GM18508 (cell line): ENCODE data around the gene CCDC102B.
"Not testable (repeated sequence)": the region's sequence is repeated elsewhere in the genome, so short reads cannot be mapped to it uniquely, and the experiment has no call there.

Experiments
- ATAC-seq: cut with Tn5 transposase; IDR thresholded peaks from one replicate; pipeline ENCODE4 v1.9.1; 2021; ENCODE audit warnings: moderate number of reproducible peaks; ENCODE audit not compliant: insufficient read depth, unreplicated experiment

The CCDC102B gene

DNA sequence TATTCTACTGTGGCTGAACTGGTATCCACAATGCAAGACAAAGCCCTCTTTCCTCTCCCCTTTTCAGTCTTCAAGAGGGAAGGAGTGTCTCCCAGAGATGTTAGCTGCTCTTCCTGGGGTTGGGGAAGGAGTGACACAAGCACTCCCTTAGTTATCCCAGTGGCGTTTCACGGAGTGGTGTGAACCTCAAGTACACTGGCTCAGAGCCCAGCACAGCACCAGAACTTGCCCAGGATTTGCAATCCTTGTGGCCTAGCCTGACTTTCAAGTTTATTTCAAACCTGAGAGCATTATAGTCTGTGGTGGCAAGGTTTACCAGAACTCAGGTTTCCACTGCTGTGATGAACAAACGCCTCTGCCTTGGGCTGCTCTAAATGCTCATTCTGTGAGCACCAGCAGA lies 162.5 kb downstream of the CCDC102B start:
- ATAC-seq: no peak

DNA sequence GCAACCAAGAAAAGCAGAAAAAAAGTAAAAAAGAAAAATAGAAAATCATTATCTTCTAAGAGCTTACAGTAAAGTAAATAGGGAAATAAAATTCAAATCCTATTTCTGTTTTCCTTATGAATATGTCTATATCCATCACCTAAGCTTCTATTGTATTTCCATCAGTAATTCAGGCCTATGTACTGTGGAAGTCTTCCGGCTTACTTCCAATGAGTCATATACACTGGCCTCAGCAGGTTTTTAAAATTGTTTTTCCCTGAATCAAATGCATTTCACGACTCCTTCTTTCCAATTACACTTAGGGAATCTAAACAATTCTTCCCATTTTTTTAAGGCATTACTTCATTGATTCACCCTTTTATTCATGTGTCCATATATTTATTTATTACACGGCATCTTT lies 164.7 kb downstream of the CCDC102B start:
- ATAC-seq: no peak

DNA sequence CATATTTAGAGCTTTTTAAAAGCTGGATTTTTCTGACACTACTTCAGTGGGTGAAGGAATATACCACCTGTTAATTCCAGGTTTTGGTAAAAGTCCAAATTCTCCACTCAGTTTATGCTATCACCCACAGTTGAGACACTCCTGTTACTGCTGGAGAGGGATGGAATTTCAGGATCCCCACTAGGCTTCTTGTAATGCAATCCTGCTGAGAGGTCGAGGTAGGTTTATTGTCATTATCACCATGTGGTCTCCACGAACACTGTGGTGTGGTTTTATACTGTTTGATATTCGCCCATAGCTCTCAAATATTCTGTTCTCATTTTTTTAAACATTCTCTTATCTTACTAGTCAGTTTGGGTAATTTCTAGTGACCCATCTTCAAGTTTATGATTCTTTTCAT lies 167.9 kb downstream of the CCDC102B start:
- ATAC-seq: no peak

DNA sequence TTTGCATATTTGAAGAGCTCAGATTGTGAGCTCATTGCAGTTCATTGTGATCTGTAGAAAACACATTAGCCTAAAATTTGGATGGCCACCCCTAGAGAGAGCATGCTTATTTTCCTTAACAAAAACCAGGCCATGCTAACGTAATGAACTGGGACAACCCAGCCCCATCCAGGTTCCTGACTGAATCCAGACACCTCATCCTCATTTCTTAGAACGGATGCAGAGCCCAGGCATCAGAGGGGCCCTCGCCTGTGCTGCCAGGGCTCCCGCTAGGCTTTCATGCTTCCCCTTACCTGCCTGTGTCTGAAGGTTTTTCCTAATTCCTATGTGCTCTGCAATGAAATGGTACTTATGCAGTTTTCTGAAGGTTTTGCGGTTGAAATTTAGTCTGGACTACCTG lies 171.1 kb downstream of the CCDC102B start:
- no peak for ATAC-seq

DNA sequence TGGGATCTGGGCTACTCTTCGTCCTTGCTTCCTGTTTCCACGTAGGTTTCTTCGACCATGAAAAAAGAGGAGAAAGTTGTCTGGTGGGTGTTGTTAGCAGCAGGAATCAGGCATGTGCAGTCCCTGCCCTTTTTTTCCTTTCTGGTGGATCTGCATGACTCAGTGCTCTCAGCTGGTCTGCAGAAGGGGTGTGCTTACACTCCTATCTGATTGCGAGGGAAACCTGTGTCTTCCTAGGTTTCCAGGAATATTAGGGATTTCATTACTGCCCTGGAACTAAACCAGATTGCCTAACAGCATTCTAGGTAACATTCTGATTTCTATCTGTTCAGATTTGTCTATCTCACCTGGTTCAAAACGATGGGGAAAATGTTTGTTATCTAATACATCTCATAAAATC lies 174.3 kb downstream of the CCDC102B start:
- no peak for ATAC-seq

DNA sequence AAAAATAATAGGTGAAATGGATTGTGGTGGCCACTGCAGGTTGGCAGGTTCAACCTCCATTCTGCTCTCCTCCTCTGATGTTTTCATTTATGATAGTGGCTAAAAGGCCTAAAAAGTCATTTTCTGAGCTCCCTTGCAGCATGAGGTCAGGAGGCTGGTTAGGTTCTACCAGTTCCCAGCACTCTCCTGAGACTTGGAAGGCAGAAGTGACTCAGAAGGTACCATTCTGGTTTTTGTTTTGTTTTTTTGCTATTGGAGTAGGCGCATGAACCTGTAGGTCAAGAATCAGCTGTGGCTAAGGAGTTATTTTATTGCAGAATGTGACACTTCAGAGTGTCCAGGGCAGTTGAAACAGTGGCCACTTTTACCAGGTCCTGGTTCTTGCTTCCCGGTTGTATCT lies 181.9 kb downstream of the CCDC102B start:
- ATAC-seq: no peak

DNA sequence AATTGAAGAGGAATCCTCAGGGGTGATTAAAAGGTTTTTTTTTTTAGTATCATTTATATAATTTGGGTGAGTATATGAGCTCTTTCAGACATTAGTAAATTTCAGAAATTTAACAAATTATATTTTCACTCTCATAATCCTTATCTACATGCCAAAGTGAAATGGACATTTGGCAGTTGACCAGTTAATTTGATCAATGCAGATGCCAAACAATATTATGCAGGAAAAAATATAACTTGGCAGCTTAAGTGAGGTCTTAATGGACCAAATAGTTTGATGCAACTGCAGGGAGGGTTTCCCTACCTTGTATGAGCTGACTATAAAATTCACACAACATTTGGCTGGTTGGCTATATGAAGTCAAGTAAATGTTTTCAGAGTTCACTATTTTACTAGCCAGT lies 185.2 kb downstream of the CCDC102B start:
- no peak for ATAC-seq

DNA sequence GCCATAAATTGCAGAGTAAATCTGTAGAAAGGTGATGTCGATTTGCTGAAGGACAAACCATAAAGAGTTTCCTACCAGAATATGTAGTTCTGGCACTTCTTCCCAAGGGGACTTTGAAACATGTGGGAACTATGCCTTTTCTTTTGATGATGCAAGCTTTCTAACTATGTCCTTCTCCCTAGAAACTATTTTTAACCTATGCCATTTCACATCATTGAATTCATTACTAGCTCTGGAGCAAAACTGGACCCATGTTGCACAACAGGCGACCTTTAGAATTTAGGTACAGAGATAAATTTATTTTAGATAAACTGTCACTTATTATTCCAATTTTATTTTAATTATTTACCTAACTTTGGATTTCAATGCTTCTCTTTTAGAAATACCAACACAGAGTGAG lies 186.5 kb downstream of the CCDC102B start:
- no peak for ATAC-seq

DNA sequence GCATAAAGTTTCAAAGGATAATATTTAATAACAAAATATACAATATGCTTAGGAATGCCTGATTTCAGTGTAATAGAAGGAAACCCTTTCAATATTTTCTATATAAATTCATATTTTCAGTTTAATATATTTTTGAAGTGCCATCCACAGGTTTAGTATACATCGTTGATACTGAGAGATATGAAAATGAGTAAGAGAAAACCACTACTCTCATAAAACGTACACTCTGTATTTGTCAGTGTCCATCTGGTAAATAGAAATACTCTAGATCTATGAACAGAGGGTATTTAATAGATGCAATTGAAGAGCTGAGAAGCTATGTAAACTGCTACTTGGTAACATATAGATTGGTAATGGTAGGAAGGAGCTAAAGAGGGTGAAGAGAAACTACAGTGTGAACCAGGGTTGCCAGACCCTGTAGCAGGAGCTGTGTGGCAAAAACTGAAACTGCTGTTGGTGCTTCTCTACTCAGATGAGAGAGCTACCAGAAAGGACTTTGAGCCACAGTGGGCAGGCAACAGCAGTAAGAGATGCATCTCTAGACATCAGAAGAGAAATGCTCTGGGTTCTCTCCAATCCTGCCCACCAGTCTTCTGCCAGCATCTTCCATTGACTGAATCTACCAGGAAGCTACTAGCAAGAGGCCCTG lies 187.4 kb downstream of the CCDC102B start:
- ATAC-seq: peak; percentile 60

DNA sequence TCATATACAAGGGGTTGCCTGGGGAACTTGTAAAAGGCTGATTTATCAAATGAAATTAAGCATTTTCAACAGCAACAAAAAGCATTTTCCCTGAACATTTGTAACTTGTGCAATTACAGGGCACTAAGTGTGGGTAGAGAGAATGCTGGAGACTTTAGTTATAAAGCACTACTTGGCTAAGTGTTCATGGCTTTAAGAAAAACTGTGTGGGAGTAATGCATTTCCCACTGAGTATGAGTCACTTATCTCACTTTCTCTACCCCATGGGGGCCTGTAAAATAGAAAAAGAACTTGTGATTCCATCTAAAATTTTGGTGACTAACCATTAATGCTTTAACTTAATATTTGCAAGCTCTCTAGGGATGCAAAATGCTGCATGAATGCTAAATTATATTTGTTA lies 193.4 kb downstream of the CCDC102B start:
- ATAC-seq: no peak

DNA sequence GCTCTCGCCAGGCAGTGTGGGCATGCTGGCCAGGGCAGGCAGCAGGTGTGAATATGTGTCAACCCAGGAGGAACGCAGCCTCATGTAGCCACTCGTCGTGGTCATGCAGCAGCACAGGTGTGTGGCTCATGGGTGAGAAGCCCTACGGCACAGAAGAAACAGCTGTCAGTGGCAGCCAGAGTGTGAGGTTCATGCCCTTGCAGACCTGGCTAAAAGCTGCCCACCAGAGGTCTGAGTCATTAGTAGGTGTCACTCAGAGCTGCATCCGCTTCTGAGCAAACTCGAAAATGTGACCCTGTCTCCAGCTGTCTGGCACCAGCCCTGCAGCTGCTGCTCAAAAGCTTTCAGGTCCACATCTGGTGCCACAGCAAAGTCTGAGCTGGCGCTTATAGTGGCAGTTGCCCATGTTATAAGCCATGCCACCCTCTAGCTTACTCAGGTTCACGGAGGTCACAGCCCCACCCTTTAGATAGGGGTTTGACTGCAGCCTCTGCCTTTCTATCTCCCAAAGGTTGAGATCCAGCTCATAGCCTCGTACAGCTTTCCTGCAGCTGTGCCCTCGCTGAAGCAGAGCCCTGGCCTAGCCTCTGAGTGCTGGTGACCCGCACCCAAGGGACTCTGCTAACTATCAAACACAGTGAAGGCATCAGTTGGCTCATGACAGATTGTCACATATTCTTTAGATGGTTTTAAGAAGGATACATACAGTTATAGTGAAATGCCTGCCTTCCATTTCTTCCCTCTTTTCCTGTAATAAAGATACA lies 195.0 kb downstream of the CCDC102B start:
- ATAC-seq: peak; percentile 41

DNA sequence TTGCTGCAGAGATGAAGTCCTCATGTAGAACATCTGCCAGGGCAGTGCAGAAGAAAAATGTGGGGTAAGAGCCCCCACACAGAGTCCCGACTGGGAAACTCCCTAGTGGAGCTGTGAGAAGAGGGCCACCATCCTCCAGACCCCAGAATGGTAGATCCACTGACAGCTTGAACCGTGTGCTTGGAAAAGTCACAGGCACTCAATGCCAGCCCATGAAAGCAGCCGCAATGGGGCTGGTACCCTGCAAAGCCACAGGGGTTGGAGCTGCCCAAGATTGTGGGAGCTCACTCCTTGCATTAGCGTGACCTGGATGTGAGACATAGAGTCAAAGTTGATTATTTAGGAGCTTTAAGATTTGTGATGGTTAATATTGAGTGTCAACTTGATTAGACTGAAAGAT lies 197.8 kb downstream of the CCDC102B start:
- ATAC-seq: no peak

DNA sequence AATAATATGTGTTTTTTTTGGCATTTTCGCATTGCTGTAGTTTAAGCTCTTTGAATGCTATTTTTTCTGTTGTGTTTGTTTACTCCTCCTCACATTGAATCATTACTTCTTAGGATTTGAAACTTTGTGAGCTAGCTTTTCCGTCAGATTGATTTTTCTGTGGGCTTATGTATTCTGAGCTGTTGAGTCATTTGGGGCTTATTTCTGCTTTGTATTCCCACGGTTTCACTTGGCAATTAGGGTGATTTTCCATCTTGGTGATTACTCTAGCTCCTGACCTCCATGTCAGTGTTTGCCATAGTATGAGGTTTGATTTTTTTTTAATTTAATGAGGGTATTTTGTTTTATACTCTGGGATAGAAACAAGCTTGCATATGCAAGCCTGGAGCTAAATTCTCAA lies 200.0 kb downstream of the CCDC102B start:
- ATAC-seq: no peak

DNA sequence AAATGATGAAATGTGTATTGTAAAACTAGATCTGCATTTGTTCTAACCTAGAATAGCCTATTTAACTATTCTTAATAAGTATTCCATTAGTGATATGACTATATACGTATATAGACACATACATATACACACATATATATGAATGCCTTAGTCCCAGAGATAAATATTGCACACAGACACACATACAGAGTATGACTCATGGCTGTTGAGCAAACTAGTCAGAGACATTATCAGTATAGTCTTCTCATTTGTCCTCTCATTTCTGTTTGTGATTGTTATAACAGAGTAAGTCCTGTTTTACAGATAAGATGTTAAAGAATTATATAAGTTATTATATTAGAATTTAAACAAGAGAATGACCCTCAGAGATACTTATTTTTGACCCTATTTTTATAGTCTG lies 202.5 kb downstream of the CCDC102B start:
- ATAC-seq: no peak

DNA sequence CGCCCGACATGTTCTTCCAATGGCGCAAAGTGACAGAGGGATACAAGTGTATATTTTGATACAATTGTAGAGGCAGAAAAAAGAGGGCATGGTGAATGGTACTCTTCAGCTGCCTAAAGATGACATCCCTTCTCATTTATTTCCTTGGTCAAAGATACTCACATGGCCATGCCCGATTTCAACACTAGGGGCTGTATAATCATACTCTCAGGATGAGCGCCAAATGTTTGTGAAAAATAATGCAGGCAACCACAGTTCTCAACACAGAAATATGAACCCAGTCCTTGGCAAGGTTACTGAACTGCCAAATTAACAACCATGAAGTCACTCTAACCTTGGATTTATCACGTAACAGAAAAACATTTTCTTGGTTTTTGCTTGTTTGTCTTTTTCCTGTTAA lies 204.4 kb downstream of the CCDC102B start:
- no peak for ATAC-seq

DNA sequence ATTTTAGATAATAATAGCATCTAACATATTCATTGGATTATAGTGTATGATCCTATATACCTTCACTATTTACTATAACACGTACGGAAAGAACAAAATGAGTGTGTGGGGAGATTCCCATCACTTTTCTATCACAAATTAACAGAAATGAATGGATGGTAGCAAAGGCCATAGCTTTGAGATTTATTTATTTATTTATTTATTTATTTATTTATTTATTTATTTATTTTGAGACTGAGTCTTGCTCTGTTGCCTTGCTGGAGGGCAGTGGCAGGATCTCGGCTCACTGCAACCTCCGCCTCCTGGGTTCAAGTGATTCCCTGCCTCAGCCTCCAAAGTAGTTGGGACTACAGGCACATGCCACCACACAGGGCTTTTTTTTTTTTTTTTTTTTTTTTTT lies 208.3 kb downstream of the CCDC102B start:
- not testable (repeated sequence) for ATAC-seq

DNA sequence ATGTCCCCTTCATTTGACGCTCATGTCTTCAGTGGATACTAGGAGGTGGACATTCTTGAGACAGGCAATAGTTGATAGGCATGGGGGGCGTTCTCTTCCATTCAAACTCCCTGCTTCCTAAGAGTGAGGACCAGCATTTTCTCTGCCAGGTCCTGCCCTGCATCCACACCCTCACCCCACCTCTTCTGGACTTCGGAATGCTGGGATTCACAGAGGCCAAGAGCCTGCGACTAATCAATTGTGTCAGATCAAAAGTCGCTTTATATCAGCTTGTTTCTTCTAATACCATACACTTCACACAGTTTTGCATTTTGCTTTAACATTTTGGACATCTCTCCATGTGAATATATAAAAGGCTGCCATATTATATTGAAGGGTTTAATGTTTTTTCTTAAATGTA lies 210.7 kb downstream of the CCDC102B start:
- no peak for ATAC-seq

DNA sequence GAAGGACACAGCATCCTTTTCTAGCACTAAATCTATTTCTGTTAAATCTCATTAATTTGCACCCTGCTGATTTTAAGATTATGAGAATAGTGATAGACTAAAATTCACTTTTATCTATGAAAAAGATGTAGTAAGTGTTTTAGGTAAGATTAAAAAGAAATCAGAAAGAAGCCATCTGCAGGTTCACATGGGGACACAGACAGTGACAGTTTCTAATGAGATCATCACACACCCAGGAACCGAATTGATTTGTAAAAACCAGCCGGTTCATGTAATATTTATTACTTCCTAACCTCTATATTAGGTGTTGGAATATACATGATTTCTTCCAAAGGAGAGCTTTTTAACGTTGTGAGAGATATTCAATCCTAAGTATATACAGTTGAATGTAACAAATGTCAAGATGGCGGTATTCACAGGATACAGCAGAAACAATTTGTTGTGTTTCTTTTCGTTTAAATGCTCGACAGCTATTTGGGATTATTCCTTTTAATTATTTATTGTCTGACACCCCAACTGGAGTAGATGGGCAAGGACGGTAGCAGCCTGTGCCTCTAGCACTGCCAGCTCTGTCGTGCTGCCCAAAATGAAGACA lies 223.4 kb downstream of the CCDC102B start:
- no peak for ATAC-seq

DNA sequence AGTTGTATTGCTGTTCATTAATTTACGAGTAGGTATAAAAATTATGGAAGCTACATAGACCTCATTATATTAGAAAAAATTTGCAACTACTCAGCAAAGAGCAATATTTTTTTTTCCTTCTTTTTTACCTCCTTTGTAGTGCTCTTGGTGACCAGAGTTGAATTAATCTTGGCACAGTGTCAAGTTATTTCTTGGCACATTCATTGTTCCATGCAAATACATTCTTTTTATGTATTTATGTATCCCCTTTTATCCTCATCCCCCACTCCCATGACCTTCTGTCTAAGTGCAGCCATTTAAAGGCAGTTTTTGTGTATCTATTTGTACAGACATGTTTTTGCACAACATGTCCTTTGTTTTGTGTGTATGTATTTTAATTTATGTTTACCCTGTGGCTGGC lies 224.5 kb downstream of the CCDC102B start:
- no peak for ATAC-seq

DNA sequence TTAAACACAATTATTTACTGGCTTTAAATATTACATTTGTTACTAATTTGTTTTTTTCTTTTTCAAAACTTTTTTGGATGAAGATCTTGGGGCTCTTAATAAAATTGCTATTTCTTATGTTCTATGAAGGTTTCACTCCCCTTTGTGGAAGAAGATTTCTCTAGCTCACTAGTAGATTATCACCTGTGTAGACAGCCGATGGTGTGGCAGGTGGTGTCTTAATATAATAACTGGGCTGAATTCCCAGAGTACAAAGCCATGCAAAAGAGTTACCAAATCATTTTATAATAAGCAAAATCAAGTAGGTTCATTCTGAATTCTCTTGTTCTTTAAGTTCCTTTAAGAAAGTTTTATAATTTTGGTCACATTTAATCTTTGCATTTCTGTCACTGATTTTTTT lies 233.7 kb downstream of the CCDC102B start:
- ATAC-seq: no peak

DNA sequence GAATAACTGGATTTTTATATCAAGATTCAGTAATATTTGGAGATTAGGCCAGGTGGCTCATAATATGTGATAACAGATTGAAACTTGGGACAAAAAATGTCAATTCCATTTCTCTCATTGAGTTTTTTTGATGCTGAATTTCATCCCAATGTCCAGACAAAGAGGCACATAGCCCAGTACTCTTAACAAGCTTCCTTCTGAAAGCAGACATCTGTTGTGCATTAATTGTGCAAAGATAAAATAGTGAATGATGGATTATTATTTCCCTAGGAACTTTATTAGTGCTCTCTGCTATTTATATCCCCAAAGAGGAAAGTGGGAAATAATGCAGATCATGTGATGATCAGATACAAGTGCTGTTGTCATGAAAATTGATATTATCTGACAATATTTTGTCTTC lies 234.1 kb downstream of the CCDC102B start:
- ATAC-seq: no peak

DNA sequence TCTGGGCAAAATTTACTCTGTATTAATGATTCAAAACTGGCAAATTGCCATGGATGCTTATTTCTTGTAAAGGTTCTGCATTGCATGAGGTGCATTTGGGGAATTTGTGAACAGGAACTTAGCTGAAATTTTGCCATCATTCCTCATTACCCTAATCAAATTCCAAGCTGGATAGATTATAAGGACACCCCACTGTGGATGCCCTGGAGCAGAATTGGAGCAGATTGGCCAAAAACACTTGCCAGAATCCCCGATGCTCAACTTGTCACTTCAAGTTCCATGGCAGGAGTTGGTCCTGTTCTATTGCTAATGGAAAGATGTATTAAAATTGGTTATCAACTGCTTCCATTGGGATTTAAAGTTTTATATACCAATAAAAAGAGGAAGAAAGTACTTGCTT lies 237.9 kb downstream of the CCDC102B start:
- no peak for ATAC-seq
